IMR-90 (cell line): Measurements from ENCODE around the gene FANCF. TPM values are rescaled to one million over a fixed set of nuclear protein-coding genes. Genes with fewer than 3 reads are reported as not detected.

Source experiments
- ATAC-seq: fragments of 200-7000 bp; cut with Tn5 transposase; 2 replicates; pipeline ENCODE4 v1.9.1; 2020; ENCODE audit warnings: low read depth, mild to moderate bottlenecking, moderate library complexity
- BruUV-seq: library from RNA; stranded (reverse); fragments of 400-500 nt; replicated peaks from 2 replicates; lab custom pipeline; 2021; lab: Mats Ljungman, UMichigan
- CTCF ChIA-PET: fragments of 300-600 bp; formaldehyde crosslinking; extraction: SDS; loops from one replicate; lab custom pipeline; 2021; ENCODE audit warnings: antibody characterized with exemption; lab: Yijun Ruan, JAX
- POLR2A ChIA-PET: fragments of 300-600 bp; sonication (Branson Sonifier 250); formaldehyde crosslinking; loops from one replicate; lab custom pipeline; 2022; ENCODE audit warnings: antibody characterized with exemption; ENCODE audit not compliant: unreplicated experiment; lab: Charles Lee
- DNase-seq: peaks from one replicate; pipeline ENCODE4 v3.0.0; 2013
- H2AFZ ChIP-seq: replicated peaks from 2 replicates; pipeline ENCODE3; 2013; ENCODE audit warnings: low read length, mild to moderate bottlenecking; ENCODE audit not compliant: poor library complexity
- H2AK5ac ChIP-seq: 2 replicates; pipeline ENCODE4 v1.6.1; 2013; ENCODE audit warnings: low read depth, low read length, inconsistent platforms
- H2AK9ac ChIP-seq: replicated peaks from 2 replicates; pipeline ENCODE3; 2013; ENCODE audit warnings: mild to moderate bottlenecking, low read depth, low read length, moderate library complexity; ENCODE audit not compliant: poor library complexity
- H2BK120ac ChIP-seq: 2 replicates; pipeline ENCODE4 v1.6.1; 2013; ENCODE audit warnings: low read depth, low read length, inconsistent platforms
- H2BK15ac ChIP-seq: 3 replicates; pipeline ENCODE4 v1.6.1; 2013; ENCODE audit warnings: low read depth, low read length, inconsistent platforms
- H2BK20ac ChIP-seq: 2 replicates; pipeline ENCODE4 v1.6.1; 2013; ENCODE audit warnings: low read depth, mild to moderate bottlenecking, inconsistent platforms, low read length, moderate library complexity
- H2BK5ac ChIP-seq: 2 replicates; pipeline ENCODE4 v1.6.1; 2013; ENCODE audit warnings: mild to moderate bottlenecking, low read depth, low read length, inconsistent platforms; ENCODE audit not compliant: poor library complexity, severe bottlenecking
- H3K14ac ChIP-seq: replicated peaks from 2 replicates; pipeline ENCODE4 v1.6.1; 2013; ENCODE audit warnings: low read depth, low read length, inconsistent platforms
- H3K18ac ChIP-seq: 2 replicates; pipeline ENCODE4 v1.6.1; 2013; ENCODE audit warnings: low read depth, low read length, control low read depth
- H3K23ac ChIP-seq: 2 replicates; pipeline ENCODE4 v1.6.1; 2013; ENCODE audit warnings: low read depth, low read length, inconsistent platforms
- H3K27ac ChIP-seq: 2 replicates; pipeline ENCODE4 v1.5.1; 2013; ENCODE audit warnings: mild to moderate bottlenecking, control low read depth, low read length; ENCODE audit not compliant: insufficient read depth
- H3K27me3 ChIP-seq: 2 replicates; pipeline ENCODE4 v1.6.1; 2013; ENCODE audit warnings: low read length; ENCODE audit not compliant: control insufficient read depth, insufficient read depth
- H3K36me3 ChIP-seq: 2 replicates; pipeline ENCODE4 v1.6.1; 2013; ENCODE audit warnings: low read length, mixed read lengths; ENCODE audit not compliant: control insufficient read depth, insufficient read depth
- H3K4ac ChIP-seq: 2 replicates; pipeline ENCODE4 v1.6.1; 2013; ENCODE audit warnings: low read depth, low read length, inconsistent platforms
- H3K4me1 ChIP-seq: 2 replicates; pipeline ENCODE4 v1.6.1; 2013; ENCODE audit warnings: low read length, mixed read lengths; ENCODE audit not compliant: control insufficient read depth, insufficient read depth
- H3K4me2 ChIP-seq: 2 replicates; pipeline ENCODE4 v1.6.1; 2013; ENCODE audit warnings: low read depth, mild to moderate bottlenecking, control low read depth, low read length, moderate library complexity
- H3K4me3 ChIP-seq: 2 replicates; pipeline ENCODE4 v1.5.1; 2013; ENCODE audit warnings: low read depth, mild to moderate bottlenecking, control low read depth, low read length, moderate library complexity; ENCODE audit not compliant: insufficient read depth
- H3K56ac ChIP-seq: 2 replicates; pipeline ENCODE4 v1.6.1; 2013; ENCODE audit warnings: low read length, inconsistent platforms; ENCODE audit not compliant: insufficient read depth; ENCODE audit errors: extremely low read depth
- H3K79me1 ChIP-seq, 2 experiments: 2 replicates each; pipeline ENCODE4 v1.6.1; 2013; ENCODE audit warnings: low read length in 2 of 2, inconsistent platforms in 1 of 2, low read depth in 1 of 2
- H3K9ac ChIP-seq: 2 replicates; pipeline ENCODE4 v1.6.1; 2013; ENCODE audit warnings: low read depth, low read length, control low read depth
- H3K9me1 ChIP-seq: 2 replicates; pipeline ENCODE4 v1.6.1; 2013; ENCODE audit warnings: low read length, inconsistent platforms; ENCODE audit not compliant: insufficient read depth
- H3K9me3 ChIP-seq: 2 replicates; pipeline ENCODE4 v1.6.1; 2013; ENCODE audit warnings: low read length; ENCODE audit not compliant: control insufficient read depth, insufficient read depth
- H4K20me1 ChIP-seq: 2 replicates; pipeline ENCODE4 v1.6.1; 2013; ENCODE audit warnings: low read length, inconsistent platforms; ENCODE audit not compliant: insufficient read depth
- H4K5ac ChIP-seq: 2 replicates; pipeline ENCODE4 v1.6.1; 2013; ENCODE audit warnings: mild to moderate bottlenecking, low read depth, low read length, control low read depth
- H4K8ac ChIP-seq, 2 experiments: 2 replicates each; pipeline ENCODE4 v1.6.1; 2013; ENCODE audit warnings: low read depth in 2 of 2, low read length in 2 of 2, control low read depth in 1 of 2, inconsistent platforms in 1 of 2
- H4K91ac ChIP-seq: 2 replicates; pipeline ENCODE4 v1.6.1; 2013; ENCODE audit warnings: low read depth, low read length, inconsistent platforms; ENCODE audit not compliant: insufficient read depth
- CHD1 ChIP-seq: IDR thresholded peaks from 2 replicates; pipeline ENCODE4 v1.6.1; 2012; ENCODE audit warnings: low read depth, low read length, improper control_type of control experiment
- ELK1 ChIP-seq: fragments of 150-350 bp; IDR thresholded peaks from 2 replicates; pipeline ENCODE4 v1.6.1; 2016; ENCODE audit warnings: low read depth, mild to moderate bottlenecking, low read length, moderate library complexity, borderline replicate concordance
- FOS ChIP-seq: fragments of 150-350 bp; IDR thresholded peaks from 2 replicates; pipeline ENCODE4 v1.6.1; 2016; ENCODE audit warnings: low read depth, low read length
- MAFK ChIP-seq: IDR thresholded peaks from 2 replicates; pipeline ENCODE4 v1.6.1; 2012; ENCODE audit warnings: low read depth, low read length, improper control_type of control experiment
- NFE2L2 ChIP-seq: fragments of 150-350 bp; IDR thresholded peaks from 2 replicates; pipeline ENCODE4 v1.6.1; 2016; ENCODE audit warnings: low read depth, mild to moderate bottlenecking, low read length
- POLR2A ChIP-seq: IDR thresholded peaks from 2 replicates; pipeline ENCODE4 v1.6.1; 2012; ENCODE audit warnings: mild to moderate bottlenecking, low read depth, low read length
- RCOR1 ChIP-seq: IDR thresholded peaks from 2 replicates; pipeline ENCODE4 v1.6.1; 2012; ENCODE audit warnings: mild to moderate bottlenecking, low read length, improper control_type of control experiment; ENCODE audit not compliant: insufficient replicate concordance
- RFX5 ChIP-seq: IDR thresholded peaks from 2 replicates; pipeline ENCODE4 v1.8.0; 2012; ENCODE audit warnings: low read depth, mild to moderate bottlenecking, low read length, moderate library complexity
- SMC3 ChIP-seq: fragments of 150-350 bp; IDR thresholded peaks from 2 replicates; pipeline ENCODE4 v1.6.1; 2016; ENCODE audit warnings: low read depth, mild to moderate bottlenecking, antibody characterized with exemption, low read length, moderate library complexity
- WGBS, 2 experiments: methylation state at CpG; one replicate each; pipeline versions ENCODE4 v1.1.5 to v1.1.7; 2013; ENCODE audit warnings: missing lambda C conversion rate in 2 of 2; ENCODE audit not compliant: insufficient read length in 1 of 2; ENCODE audit errors: extremely low coverage in 2 of 2; 5-methylcytosine and 5-hydroxymethylcytosine counted together
- dilution Hi-C: fragments of 300-500 bp; cut with HindIII; formaldehyde crosslinking; loops from one replicate; pipeline ENCODE4 v1.14.3; 2018; ENCODE audit warnings: low sequenced_read_pairs; ENCODE audit not compliant: unreplicated experiment
- in situ Hi-C: fragments of 300-500 bp; cut with MboI; formaldehyde crosslinking; loops from 3 replicates; pipeline ENCODE4 v1.14.3; 2019; ENCODE audit warnings: low sequenced_read_pairs, inconsistent platforms, mixed read lengths
- intact Hi-C: fragments of 100-400 bp; cut with micrococcal nuclease; formaldehyde crosslinking; loops from 2 replicates; pipeline ENCODE4 v1.10.0; 2022
- polyA plus RNA-seq, 3 experiments: library from polyadenylated mRNA; depleted of rRNA; stranded (reverse); fragments of >200 nt; gene quantifications; 2 replicates each; pipeline ENCODE4 v1.2.3, GENCODE V29; 2012; ENCODE audit warnings: low replicate concordance in 1 of 3
- total RNA-seq: library from RNA; depleted of rRNA; stranded (reverse); fragments of >200 nt; gene quantifications from 2 replicates; pipeline ENCODE4 v1.2.3, GENCODE V29; 2012

FANCF gene
- total and polyA plus RNA-seq, 2 of the 4 experiments (the other 2 are of a cell fraction), result 3.3 to 5.6 TPM

GRCh38 chr11:22617868-22618267, 7.8 kb downstream of the FANCF start:
- no peak overlapping the region for H4K91ac ChIP-seq
- no peak overlapping the region for H2BK15ac ChIP-seq
- no peaks in the 10 kb centered on the region for H3K79me1 ChIP-seq
- H3K4me2 ChIP-seq, result no peak overlapping the region
- no CpG with 5 or more reads among the region's 5 CpGs for WGBS, 2 experiments
- H3K14ac ChIP-seq, result no peak overlapping the region
- dilution Hi-C loops (no loop called here), intact Hi-C loops (no loop called here), in situ Hi-C loops (no loop called here)
- no peaks in the 10 kb centered on the region for H3K9me3 ChIP-seq
- no peaks in the 10 kb centered on the region for H3K27me3 ChIP-seq
- no peak for DNase-seq
- H3K4ac ChIP-seq, result no peak overlapping the region
- H3K9ac ChIP-seq, result no peak overlapping the region
- no peak overlapping the region for H4K8ac ChIP-seq
- H2BK5ac ChIP-seq, result no peak overlapping the region
- no peaks in the 10 kb centered on the region for H3K4me1 ChIP-seq
- BruUV-seq, result no TSS peak
- no peak overlapping the region for H2AK5ac ChIP-seq
- H3K4me3 ChIP-seq, result no peak overlapping the region
- H2BK20ac ChIP-seq, result no peak overlapping the region
- H3K27ac ChIP-seq, result no peak overlapping the region
- no peak overlapping the region for H4K5ac ChIP-seq
- no peak overlapping the region for H2BK120ac ChIP-seq
- POLR2A ChIA-PET, result no interaction called here
- H3K23ac ChIP-seq, result no peak overlapping the region
- H3K9me1 ChIP-seq, result no peaks in the 10 kb centered on the region
- no peak overlapping the region for H2AK9ac ChIP-seq
- H4K20me1 ChIP-seq, result no peaks in the 10 kb centered on the region
- H3K18ac ChIP-seq, result no peak overlapping the region
- no peak for TF ChIP-seq FOS
- no peak for TF ChIP-seq RCOR1
- no peak for TF ChIP-seq NFE2L2
- no peak for TF ChIP-seq MAFK
- TF ChIP-seq POLR2A, result no peak
- no peak for TF ChIP-seq CHD1
- TF ChIP-seq ELK1, result no peak
- TF ChIP-seq SMC3, result no peak
- no peak for TF ChIP-seq RFX5
- CTCF ChIA-PET, result no interaction called here
- ATAC-seq, result no peak
- H3K36me3 ChIP-seq, result no peaks in the 10 kb centered on the region
- no peak overlapping the region for H3K56ac ChIP-seq
- no peak overlapping the region for H2AFZ ChIP-seq
